Measurements from ENCODE around the gene DMRTB1. TPM values are rescaled to one million over a fixed set of nuclear protein-coding genes. Genes with fewer than 3 reads are reported as not detected.
A peak's percentile ranks its signal among the peaks of the same experiment; 100 is the strongest.

DMRTB1 gene
- total and polyA plus RNA-seq, 12 donors: not detected

DNA sequence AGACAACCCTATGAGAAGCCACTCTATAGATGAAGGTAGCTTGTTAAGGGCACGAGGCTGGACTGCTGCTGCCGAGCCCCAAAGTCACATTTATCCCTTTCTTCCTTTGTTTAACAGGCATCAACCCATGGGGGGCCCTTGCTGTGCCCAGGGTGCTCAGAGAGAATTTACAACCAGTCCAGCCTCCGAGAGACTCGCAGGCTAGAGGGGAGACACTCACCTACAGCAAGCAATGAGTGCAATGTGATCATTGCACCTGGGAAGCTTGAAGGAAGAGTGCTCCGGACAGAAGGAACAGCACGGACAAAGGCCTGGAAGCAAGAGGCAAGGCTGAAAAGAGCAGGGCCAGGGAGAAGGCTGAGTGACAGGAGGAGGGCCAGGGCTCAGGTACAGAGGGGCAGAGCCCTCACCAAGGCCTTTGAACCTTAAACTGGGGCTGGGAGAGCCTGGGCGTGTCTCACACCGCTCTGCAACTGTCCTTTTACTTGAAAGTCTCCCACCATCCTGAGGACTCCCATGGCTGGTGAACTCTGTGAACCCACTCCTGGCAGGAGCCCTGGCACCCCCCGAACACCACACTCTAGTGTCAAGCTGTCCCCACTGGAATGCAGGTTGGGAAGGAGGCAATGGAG lies 27.3 kb downstream of the DMRTB1 start:
- Histone ChIP-seq H3K4me3 (no peak overlapping the region), H3K27ac (no peak overlapping the region), H3K9me3 (peaks cover 0 to 12% (median 0%) of the 10 kb centered on the region in 11 donors), H3K27me3 (peaks cover 0 to 78% (median 68%) of the 10 kb centered on the region in 7 donors), H3K4me1 (peaks cover 0 to 6% (median 0%) of the 10 kb centered on the region in 9 donors), H3K36me3 (no peaks in the 10 kb centered on the region)
- 78 to 82% methylated on average over 9 of the region's 9 CpGs for WGBS, 2 donors
- no peak for ATAC-seq
- TF ChIP-seq, protein P1, sequence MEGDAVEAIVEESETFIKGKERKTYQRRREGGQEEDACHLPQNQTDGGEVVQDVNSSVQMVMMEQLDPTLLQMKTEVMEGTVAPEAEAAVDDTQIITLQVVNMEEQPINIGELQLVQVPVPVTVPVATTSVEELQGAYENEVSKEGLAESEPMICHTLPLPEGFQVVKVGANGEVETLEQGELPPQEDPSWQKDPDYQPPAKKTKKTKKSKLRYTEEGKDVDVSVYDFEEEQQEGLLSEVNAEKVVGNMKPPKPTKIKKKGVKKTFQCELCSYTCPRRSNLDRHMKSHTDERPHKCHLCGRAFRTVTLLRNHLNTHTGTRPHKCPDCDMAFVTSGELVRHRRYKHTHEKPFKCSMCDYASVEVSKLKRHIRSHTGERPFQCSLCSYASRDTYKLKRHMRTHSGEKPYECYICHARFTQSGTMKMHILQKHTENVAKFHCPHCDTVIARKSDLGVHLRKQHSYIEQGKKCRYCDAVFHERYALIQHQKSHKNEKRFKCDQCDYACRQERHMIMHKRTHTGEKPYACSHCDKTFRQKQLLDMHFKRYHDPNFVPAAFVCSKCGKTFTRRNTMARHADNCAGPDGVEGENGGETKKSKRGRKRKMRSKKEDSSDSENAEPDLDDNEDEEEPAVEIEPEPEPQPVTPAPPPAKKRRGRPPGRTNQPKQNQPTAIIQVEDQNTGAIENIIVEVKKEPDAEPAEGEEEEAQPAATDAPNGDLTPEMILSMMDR (IDR thresholded peaks at IDR 0.05): no peak
- intact Hi-C loops (cut with DNase I): loop anchor here in 8 of 10 donors (2.0 to 10.0 kb wide), 6 partner anchors 108 to 268 kb away; no protein-coding TSS in a partner anchor
- no peak for DNase-seq

DNA sequence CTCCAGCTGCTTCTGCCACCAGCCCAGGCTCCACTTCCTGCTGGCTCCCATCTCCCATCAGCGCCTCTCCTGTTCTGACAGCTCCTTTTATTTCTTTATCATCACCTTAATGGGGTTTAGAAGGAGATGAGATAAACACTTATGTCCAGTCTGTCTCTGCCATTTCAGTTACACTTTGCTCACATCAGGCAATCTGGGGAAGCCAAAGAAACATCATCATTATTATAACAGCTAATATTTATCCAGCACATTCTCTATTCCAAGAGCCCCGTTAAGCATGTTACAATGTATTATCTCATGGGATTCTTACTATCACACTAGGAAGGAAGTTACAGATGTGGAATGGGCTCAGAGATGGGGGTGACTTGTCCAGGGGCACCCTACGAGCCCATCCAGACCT lies 31.2 kb downstream of the DMRTB1 start:
- Histone ChIP-seq H3K4me3 (no peak overlapping the region), H3K27ac (no peak overlapping the region), H3K27me3 (peaks cover 0 to 78% (median 57%) of the 10 kb centered on the region in 7 donors), H3K36me3 (no peaks in the 10 kb centered on the region), H3K4me1 (peaks cover 0 to 5% (median 0%) of the 10 kb centered on the region in 9 donors), H3K9me3 (peaks cover 0 to 12% (median 0%) of the 10 kb centered on the region in 11 donors)
- intact Hi-C loops (cut with DNase I): loop anchor here in 1 of 10 donors (10.0 kb wide), 1 partner anchor 94 kb away; no protein-coding TSS in a partner anchor
- DNase-seq (no peak), ATAC-seq (no peak)
- 27% methylated on average over 3 of the region's 3 CpGs for WGBS, 2 donors
- TF ChIP-seq, protein P1 (IDR thresholded peaks at IDR 0.05): no peak

DNA sequence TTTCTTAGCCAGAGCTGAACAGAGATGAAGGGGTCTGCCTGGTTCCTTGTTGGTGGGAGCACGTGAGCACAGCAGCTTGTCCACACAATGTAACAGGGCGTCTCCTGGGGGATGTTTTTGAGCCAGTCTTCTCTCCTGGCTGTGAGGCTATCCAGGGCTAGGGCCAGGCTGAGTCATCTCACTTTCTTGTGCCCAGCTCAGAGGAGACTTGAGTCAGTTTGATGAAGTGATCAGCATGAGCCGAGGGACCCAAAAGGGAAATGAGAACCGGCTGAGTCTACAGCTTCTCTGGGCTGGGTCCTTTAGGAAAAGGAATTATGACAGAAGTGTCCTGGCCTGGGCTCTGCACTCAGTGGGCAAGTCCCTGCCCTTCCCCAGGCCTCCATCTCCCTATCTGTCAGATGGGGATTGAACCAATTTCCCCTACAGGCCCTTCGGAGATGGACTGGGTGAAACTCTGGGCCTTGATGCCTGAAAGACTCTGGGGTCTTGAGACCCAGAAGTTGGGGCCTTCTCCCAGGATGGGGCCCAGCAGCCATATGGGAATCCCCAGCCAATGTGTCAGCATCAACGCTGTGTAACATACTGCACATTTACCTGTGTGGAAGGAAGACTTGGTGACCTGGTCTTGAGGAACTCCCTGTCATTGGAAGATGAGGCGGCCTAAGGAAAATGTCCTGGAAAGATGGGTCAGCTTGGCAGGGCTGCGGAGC lies 36.6 kb downstream of the DMRTB1 start:
- no peaks in the 10 kb centered on the region for H3K36me3 ChIP-seq
- WGBS, 2 donors: 87 to 93% methylated on average over 8 of the region's 8 CpGs
- H3K4me1 ChIP-seq: no peaks in the 10 kb centered on the region
- TF ChIP-seq, protein P1 (IDR thresholded peaks at IDR 0.05): no peak
- no peak overlapping the region for H3K27ac ChIP-seq
- intact Hi-C loops (cut with DNase I): loop anchor here in 1 of 10 donors (10.0 kb wide), 1 partner anchor 89 kb away; no protein-coding TSS in a partner anchor
- peak in 1 of 8 donors; percentile 44 for ATAC-seq
- H3K4me3 ChIP-seq: no peak overlapping the region
- H3K27me3 ChIP-seq: peaks cover 0 to 62% (median 33%) of the 10 kb centered on the region in 7 donors
- no peak for DNase-seq
- H3K9me3 ChIP-seq: no peaks in the 10 kb centered on the region

DNA sequence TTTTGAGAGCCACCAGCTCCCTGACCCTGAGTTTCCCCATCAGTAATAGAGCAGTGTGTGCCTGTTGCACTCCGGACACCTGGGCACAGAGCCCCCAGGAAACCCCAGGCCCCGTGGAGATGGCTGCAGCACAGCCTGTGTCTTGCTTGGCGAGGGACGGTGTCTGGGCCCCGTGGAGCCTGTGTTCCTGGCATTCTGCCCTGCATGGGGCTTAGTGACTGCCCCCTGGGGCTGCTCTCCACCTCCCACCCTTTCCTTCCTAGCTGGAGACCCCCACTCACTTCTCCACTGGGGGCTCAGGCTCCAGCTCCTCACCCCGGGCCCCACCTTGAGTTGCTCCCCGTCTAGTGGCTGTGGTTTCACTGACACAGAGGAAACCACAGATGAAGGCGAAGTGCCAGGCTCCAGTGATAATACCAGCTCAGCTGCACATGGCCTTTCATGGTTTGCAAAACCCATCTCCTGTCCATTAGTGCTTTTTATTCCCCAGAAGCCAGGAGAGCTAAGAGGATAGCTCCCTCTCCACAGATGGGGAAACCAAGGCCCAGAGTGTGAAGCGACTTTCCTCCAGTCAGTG lies 39.4 kb downstream of the DMRTB1 start:
- 60 to 63% methylated on average over 9 of the region's 9 CpGs for WGBS, 2 donors
- Histone ChIP-seq H3K4me1 (no peaks in the 10 kb centered on the region), H3K4me3 (no peak overlapping the region), H3K27ac (no peak overlapping the region), H3K36me3 (no peaks in the 10 kb centered on the region), H3K9me3 (no peaks in the 10 kb centered on the region), H3K27me3 (peaks cover 0 to 65% (median 33%) of the 10 kb centered on the region in 7 donors)
- intact Hi-C loops (cut with DNase I): loop anchor here in 1 of 10 donors (10.0 kb wide), 1 partner anchor 86 kb away; no protein-coding TSS in a partner anchor
- TF ChIP-seq, protein P1 (IDR thresholded peaks at IDR 0.05): no peak
- DNase-seq (no peak), ATAC-seq (no peak)
